Loucy (cell line): ENCODE results near the gene PARP14.

Source experiments
- CTCF ChIP-seq: fragments of 200-600 bp; sonication (generic); conservative IDR thresholded peaks from 2 replicates; pipeline ENCODE4 v1.5.1; 2014; ENCODE audit warnings: mild to moderate bottlenecking, antibody characterized with exemption, low read length
- EZH2phosphoT487 ChIP-seq: fragments of 200-600 bp; IDR thresholded peaks from 2 replicates; pipeline ENCODE4 v1.6.1; 2018; ENCODE audit warnings: antibody characterized with exemption, mild to moderate bottlenecking, moderate library complexity, borderline replicate concordance

- no peak for TF ChIP-seq CTCF
- no peak for TF ChIP-seq EZH2phosphoT487
These were observed 790 bp downstream of the PARP14 start for GRCh38 chr3:122681284-122681973.
